Stromal cell of bone marrow (primary cell): ENCODE results near the gene TUBGCP4.
"Not testable (repeated sequence)": the region's sequence is repeated elsewhere in the genome, so short reads cannot be mapped to it uniquely, and the experiment has no call there.

Experiments used
- DNase-seq: peaks from one replicate; pipeline ENCODE4 v3.0.0-alpha.2; 2012; ENCODE audit warnings: low read depth

The TUBGCP4 gene, protein sequence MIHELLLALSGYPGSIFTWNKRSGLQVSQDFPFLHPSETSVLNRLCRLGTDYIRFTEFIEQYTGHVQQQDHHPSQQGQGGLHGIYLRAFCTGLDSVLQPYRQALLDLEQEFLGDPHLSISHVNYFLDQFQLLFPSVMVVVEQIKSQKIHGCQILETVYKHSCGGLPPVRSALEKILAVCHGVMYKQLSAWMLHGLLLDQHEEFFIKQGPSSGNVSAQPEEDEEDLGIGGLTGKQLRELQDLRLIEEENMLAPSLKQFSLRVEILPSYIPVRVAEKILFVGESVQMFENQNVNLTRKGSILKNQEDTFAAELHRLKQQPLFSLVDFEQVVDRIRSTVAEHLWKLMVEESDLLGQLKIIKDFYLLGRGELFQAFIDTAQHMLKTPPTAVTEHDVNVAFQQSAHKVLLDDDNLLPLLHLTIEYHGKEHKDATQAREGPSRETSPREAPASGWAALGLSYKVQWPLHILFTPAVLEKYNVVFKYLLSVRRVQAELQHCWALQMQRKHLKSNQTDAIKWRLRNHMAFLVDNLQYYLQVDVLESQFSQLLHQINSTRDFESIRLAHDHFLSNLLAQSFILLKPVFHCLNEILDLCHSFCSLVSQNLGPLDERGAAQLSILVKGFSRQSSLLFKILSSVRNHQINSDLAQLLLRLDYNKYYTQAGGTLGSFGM

DNA sequence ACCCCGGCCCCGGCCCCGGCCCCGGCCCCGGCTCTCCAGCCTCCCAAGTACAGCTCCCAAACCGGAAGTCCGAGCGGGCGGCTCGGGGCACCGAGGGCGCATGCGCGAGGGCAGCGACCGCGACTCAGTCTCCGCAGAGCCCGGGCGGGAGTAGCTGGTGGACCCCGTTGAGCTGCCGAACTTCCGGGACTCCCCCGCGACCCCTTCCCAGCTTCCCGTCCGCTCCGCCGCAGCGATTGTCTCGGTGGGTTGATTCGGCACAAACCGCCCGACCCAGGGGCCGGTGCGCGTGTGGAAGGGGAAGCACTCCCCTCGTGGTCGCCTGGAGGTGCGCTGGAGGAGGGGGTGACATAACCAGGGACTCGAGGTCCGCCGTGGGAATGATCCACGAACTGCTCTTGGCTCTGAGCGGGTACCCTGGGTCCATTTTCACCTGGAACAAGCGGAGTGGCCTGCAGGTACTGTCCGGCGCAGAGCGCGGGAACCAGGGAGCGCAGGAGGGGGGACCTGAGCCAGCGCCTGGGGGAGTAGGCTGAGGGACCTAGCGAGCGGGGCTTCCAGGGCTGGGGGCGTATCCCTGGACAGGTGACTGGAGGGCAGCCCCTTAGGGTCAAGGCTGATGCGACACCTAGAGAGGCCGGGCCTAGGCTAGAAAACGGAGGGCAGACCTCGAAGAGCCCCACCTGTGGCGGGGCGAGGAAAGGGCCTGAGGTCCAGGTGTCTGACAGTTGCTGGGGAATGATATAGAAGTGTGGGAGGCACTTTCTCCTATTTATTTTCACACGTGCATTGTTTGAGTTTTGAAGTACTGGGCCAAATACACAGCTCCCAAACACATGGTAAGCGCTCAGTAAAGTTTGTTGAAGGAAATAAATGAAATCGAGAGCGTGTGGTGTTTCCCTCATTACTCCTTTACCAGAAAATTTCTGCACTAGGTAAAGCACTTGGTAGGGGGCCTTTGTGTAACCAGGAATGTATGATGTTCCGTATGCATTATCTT is at the start of gene TUBGCP4, which contains the start of gene ZSCAN29:
TSS of gene TUBGCP4 (plus strand) at position 127 of the 1,000 bp plus-strand sequence. CDS start at position 381, 254 bp downstream.
TSS of gene ZSCAN29 (minus strand) at position 69 of the 1,000 bp plus-strand sequence. CDS start 1,130 bp downstream, outside the sequence.
- peak; percentile 45 for DNase-seq

DNA sequence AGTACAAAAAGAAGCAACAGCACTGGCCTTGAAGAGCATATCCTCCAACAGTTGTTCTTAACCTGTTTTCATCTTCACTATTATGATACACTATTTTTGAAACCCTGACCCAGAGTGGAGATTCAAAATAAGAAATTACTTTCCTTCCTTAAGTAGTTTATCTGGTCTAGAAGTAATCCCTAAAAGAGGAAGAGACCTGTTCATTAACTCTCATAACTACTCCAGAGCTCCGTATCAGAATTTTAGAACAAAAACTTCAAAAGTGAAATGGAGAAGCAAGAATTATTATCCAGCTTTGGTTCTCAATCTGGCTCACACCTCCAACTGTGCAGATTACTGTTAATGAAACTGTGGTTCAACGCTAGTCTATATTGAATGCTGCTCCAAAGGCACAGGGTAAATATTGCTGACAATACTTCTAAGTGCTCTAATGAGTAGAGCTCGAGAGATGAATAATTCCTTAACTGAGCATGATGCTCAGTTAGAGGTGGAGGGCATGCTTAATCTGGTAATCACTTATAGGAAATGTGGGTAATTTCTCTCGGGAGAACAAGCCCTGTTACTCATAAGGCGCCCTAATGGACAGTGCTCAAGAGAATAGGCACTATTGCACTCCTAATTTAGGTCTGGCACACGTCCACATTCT is 45.7 kb upstream of the TUBGCP4 start:
- no peak for DNase-seq

DNA sequence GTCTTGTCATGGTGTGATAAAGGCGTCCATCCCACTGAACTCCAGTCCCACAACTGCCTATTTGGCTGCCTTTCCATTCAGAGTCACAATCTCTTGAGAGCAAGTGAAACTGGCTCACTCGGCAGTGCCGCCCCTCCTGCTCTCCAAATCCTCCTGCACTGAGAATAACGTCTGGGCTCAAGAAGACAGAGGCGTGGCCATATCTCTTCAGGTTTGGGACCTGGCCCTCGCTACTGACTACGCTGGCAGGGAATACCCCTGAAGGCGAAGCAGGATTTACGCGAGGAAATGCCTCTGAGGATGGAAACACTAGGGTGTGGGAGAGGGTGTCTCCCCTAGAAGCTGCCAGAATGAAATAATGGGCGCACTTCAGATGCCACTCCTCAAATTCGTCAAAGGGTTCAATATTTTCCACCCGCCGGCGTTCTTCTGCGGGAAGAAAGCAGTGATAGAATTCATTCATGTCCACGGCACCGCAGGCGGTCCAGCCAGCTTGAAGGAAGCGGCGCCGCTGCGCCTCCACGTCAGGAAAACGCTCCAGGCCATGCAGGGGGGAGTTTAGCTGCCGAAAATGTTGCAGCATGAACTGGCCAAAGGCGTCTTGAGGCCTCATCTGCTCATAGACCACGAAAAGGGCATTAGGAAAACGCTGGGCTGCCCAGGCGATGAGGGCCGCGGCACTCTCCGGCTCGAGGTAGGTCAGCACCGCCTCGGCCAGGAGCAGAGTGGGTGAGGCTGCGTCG is 41.5 kb upstream of the TUBGCP4 start:
- peak; percentile 8 for DNase-seq

DNA sequence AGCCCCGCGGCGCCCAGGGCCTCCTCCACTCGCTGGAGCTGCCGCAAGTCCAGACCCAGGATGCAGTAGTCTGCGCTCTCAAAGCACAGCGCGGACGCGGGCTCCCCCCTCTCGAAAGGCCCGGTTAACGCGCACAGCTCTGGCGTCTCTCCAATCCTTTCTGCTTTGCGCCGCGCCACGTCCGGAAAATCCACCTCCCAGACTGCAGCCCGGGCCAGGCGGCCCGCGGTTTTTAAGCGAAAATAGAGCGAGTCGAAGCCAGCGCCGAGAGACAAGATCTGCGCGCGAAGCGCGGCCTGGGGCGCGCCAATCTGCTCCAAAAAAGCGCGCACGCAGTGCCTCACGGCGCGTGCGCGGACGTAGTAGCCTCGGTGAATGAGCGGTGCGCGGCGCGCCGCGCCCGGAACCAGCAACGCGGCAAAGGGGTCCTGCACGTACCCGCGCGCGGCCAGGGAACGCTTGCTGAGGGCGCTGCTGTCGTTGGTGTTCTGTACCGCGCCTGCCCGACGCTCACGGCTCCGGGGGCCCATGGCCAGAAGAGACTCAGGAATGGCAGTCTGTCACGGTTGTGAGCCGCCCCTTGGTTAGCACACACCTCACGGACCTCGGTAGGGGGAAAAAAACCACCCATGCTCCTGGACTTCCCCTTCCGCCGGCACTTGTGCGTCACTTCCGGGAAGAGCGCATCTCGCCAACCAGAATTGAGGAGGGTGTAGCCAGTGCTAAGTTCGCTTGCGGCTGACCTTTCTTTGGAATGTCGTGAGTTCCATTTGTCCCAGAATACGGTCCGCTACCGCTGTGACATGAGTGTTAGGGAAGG is 40.7 kb upstream of the TUBGCP4 start, which contains the start of gene LCMT2:
TSS of gene LCMT2 (minus strand) at position 614 of the 820 bp plus-strand sequence. CDS start at position 530, 84 bp downstream.
- DNase-seq = peak; percentile 89

DNA sequence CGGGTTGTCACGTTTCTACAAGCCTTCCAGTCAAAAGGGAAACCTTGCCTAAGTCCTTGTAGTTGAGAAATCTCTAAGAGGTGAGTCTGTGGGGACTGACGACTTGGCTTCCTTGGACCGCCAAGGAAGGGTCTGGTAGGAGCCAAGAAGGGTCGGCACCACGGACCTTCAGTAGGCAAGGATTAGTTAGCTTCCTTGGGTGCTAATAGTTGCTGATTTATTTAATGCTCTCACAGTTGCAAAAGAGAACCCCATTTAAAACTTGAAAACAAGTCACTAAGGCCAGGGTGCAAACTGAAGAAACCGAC is 40.2 kb upstream of the TUBGCP4 start:
- no peak for DNase-seq

DNA sequence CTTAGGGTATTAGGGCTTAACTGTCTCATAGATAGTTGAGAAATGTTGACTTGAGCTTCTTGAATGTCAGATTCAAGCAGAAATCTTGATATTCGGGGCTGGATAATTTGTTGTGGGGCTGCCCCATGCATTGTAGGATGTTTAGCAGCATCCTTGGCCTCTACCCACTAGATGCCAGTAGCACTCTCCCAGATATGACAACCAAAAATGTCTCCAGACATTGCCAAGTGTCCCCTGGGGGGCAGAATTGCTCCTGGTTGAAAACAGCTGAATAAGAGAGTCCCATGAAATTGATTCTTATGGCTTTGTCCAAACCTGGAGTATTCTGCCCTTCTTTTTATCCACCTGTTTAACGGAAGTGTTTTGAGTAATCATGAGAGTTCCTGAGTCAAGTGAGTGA is 24.6 kb upstream of the TUBGCP4 start:
- no peak for DNase-seq

DNA sequence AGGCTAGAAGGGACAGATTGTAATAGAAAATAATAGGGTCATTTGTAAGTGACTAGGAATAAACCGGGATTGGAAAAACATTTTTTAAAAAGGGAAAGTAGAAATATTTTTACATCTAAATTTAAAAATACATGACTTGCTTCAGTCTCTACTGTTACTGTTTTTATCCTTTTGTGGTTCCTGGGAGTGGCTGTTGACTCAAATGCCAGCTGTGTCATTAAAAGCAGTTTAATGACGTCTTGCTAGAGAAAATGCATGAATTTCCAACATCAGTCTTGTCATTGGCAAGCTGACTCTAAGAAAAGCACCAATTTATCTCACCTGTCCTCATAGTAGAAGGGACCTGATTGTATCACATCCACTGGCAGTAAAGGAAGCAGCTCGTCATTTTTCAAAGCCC is 23.8 kb upstream of the TUBGCP4 start:
- no peak for DNase-seq

DNA sequence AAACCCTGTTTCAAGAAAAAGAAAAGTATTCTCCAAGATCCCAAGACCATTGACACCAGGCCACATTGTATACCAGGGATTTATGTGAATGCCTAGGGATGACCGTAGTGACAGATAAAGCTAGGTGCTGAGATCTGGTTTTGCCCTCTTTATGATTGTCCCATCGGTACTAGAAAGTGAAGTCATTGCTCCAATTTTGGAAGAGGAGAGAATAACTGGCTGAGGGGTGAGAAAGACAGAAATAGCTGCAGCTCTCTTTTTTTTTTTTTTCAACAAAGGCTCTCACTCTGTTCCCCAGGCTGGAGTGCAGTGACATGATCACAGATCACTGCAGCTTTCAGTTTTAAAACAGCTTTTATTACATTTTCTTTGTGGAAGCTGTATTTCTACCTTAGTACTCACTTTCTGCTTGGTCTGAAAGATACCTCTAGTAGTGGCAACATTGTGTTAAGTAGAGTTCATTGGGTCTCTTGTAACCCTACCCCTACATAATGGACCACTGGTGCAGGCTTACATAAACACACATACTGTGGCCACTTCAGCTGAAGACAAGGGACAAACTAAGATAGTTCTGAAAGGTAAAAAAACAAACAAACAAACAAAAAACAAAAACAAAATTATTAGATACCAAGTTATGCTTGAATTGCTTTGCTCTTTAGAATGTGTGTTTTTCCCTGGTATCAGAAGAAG is 18.1 kb upstream of the TUBGCP4 start:
- no peak for DNase-seq

DNA sequence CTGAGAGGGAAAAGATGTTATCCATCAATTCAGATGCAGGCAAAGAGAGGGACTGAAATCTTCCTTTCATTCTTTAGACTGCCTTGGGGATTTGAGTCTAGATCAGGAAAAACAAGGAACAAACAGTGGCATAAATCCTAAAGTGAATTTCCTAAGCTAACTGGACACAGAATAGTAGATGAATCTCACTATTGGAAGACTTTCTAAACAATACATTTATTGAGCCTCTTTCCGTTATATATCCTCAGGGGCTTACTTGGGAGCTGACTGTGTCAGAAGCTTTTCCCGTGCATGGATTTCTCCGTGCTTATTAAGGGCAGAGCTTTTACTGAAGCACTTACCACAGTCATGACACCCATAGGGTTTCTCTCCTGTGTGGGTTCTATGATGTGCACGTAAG is 10.1 kb upstream of the TUBGCP4 start:
- no peak for DNase-seq

DNA sequence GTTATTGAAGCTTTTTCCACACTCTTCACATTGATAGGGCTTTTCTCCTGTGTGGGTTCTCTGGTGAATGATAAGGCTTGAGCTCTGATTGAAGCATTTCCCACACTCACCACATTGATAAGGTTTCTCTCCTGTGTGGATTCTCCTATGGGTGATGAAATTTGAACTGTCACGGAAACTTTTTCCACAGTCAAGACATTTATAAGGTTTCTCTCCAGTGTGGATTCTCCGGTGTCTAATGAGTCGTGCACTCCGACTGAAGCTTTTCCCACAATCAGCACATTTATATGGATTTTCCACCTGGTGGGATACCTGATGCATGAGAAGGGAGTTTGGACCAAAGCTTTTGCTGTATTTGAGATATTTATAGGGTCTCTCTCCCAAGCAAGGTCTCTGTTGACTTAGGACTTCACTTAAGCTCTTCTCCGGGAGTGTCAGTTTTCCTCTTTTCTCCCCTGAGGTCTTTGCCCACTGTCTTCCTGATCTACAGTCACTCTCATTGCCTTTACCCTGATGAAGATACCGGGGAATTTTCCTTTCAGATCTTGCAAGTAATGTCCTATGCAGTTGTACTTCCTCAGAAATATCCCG is 9.5 kb upstream of the TUBGCP4 start:
- no peak for DNase-seq

DNA sequence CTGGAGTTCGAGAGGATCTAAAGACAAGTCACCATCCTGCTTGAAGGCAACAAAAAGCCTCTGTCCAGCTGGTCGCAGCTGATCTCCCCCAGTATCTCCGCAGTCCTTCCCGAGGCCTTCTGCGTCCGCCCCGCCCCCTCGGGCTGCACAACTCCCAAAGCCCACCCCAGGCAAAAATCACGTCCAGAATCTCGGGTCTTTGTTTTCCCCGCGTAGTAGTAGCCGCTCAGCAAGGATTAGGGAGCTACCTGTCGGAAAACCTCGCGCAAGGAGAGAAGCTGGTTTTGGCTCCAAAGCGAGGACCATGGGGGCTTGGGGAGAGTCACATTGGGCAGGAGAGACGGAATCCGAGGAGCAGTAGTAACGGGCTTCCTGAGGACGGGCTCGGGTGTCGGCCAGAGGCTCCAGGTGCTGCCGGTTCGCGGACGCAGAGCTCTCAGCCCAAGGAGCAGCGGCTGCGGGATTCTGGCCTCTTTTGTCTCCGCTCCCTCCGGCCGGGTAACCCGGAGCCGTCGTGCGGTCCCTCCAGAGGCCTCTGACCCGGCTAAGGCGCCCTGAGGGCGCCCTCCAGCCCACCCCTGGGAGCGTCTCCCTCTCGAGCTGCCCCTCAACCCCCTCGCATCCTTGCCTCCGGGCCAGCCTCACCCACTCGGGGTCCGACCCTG is 459 bp upstream of the TUBGCP4 start:
- no peak for DNase-seq

DNA sequence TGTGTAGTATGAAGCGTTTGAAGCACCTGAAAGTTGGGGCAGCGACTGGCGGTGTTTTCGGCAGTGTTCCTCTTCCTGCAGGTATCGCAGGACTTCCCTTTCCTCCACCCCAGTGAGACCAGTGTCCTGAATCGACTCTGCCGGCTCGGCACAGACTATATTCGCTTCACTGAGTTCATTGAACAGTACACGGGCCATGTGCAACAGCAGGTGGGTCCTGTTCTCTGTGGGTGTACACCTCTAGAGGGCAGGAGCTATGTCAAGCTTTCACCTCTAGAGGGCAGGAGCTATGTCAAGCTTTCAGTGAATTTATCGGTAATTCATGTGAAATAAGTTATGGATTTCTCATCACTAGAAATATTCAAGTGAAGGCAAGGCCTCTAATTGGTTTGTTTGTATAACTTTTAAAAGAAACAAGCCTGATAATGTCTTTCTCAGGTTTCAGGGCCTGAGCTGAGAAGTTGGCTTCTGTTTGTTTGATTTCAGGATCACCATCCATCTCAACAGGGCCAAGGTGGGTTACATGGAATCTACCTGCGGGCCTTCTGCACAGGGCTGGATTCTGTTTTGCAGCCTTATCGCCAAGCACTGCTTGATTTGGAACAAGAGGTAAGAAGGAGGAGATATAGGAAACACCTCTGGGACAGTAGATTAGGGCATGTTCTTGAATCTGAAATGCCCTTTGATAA is 5.3 kb downstream of the TUBGCP4 start:
- peak; percentile 19 for DNase-seq

DNA sequence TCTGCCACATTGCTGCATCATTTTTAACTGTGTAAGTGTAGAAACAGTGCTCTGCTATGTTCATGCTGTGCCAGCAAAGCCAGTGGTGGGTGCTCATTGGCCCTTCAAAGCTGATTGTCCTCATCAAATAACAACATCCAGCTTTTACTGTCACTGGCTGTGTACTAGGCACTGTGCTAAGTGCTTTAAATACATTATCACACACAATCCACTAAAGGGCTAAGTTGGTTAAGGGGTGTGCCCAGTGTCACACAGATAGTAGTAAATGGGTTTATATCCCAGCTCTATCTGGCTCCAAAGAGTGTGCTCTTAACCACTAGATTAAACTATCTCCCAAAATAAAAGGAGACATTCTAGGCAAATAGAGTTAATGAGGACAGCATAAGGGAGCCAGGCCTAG is 7.7 kb downstream of the TUBGCP4 start:
- no peak for DNase-seq

DNA sequence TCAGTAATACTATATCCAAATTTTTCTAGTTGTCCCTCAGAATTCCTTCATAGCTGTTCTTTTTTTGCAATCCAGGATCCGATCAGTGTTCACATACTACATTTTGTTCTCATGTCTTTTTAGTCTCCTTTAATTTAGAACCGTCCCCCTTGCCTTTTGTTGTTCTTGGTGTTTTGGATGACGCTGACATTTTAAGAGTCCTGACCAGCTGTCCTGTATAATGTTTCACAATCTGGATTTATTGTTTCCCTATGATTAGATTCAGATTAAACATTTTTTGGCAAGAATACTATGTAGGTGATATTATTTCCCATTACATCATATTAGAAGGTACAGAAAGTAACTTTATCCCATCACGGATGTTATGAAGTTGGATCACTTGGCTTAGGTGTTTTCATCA is 11.4 kb downstream of the TUBGCP4 start:
- DNase-seq = no peak

DNA sequence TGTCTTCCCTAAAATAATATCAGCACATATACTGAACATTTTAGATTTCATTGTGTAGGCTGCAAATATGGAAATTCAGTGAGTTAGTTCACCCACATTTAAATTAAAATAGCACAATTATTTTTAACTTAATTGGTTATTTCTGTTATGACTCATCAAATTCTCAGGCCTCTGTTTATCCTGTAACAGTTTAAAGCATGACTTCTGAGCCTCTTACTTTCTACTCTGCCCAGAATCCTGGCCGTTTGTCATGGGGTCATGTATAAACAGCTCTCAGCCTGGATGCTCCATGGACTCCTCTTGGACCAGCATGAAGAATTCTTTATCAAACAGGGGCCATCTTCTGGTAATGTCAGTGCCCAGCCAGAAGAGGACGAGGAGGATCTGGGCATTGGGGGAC is 12.2 kb downstream of the TUBGCP4 start:
- no peak for DNase-seq

DNA sequence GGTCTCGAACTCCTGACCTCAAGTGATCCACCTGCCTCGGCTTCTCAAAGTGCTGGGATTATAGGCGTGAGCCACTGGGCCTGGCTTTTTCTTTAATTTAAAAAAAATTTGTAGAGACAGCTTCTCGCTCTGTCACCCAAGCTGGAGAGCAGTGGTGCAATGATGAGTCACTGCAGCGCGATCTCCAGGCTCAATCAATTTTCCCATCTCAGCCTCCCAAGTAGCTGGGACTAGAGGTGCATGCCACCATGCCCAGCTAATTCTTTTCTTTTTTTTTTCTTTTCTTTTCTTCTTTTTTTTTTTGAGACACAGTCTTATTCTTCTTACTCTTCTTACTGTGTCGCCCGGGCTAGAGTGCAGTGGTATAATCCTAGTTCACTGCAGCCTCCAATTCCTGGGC is 19.8 kb downstream of the TUBGCP4 start:
- no peak for DNase-seq

DNA sequence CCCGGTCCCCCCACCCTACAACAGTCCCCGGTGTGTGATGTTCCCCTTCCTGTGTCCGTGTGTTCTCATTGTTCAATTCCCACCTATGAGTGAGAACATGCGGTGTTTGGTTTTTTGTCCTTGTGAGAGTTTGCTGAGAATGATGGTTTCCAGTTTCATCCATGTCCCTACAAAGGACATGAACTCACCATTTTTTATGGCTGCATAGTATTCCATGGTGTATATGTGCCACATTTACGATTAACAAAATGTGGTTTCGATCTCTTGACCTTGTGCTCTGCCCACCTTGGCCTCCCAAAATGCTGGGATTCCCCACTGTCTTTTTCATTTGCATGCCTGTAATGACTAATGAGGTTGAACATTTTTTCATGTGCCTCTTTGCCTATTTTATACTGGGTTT is 22.7 kb downstream of the TUBGCP4 start:
- DNase-seq = not testable (repeated sequence)

DNA sequence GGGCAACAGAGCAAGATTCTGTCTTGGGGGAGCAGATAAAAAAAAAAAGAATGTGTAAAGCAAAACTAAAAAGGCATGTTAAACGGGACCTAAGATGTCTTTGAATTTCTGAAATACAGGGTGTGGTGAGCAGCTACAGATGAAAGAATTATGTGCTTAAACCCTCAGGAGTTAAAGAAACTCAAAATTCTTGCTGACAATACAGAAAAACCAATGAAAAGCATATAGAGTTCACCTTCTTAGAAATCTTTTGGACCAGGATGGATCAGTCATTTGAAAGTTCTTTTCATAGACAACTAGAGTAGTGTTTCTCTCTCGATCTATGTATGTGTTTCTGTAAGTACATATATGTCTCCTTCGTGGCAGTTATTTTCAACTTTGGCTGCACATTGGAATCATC is 31.4 kb downstream of the TUBGCP4 start:
- no peak for DNase-seq
